ENCODE data around the gene ETV5.

The ETV5 gene

GRCh38 chr3:186046838-186047237 lies 62.1 kb downstream of the ETV5 start:
- ChIA-PET CTCF (interaction anchor here (1.2 kb wide), 1 partner anchor 11 kb away, joined by 3 read pairs; no protein-coding TSS in a partner anchor), POLR2A (interaction anchor here (0.5 kb wide), 1 partner anchor 182 kb away, joined by 3 read pairs; no protein-coding TSS in a partner anchor)
- Histone ChIP-seq H3K36me3 (ENCODE audit: control insufficient read depth in 4 of 4, insufficient read depth in 4 of 4, low read length in 3 of 4) (peaks cover 0 to 16% (median 2%) of the 10 kb centered on the region in 4 experiments), H3K4me1 (ENCODE audit: control extremely low read depth in 1 of 4, control insufficient read depth in 4 of 4, insufficient read depth in 4 of 4, low read length in 3 of 4) (no peaks in the 10 kb centered on the region), H3K27me3 (replicated peaks in 2 of 5; ENCODE audit: control insufficient read depth in 4 of 5, insufficient read depth in 5 of 5, low read length in 4 of 5) (no peaks in the 10 kb centered on the region), H3K27ac (ENCODE audit: insufficient read depth in 1 of 2, low read depth in 1 of 2, low read length in 2 of 2, poor library complexity in 1 of 2, severe bottlenecking in 2 of 2) (no peak overlapping the region), H3K9me3 (ENCODE audit: control extremely low read depth in 1 of 5, control insufficient read depth in 4 of 5, insufficient read depth in 2 of 5, low read depth in 1 of 5, low read length in 4 of 5) (no peaks in the 10 kb centered on the region), H3K4me3 (ENCODE audit: control insufficient read depth in 1 of 7, extremely low read depth in 1 of 7, insufficient read depth in 4 of 7, low read depth in 2 of 7, low read length in 6 of 7) (no peak overlapping the region)
- DNase-seq, result no peak
- WGBS (ENCODE audit: insufficient coverage), result 100% methylated on average over 4 of the region's 5 CpGs

GRCh38 chr3:186044968-186045367 lies 63.9 kb downstream of the ETV5 start:
- Histone ChIP-seq H3K4me3 (ENCODE audit: control insufficient read depth in 1 of 7, extremely low read depth in 1 of 7, insufficient read depth in 4 of 7, low read depth in 2 of 7, low read length in 6 of 7) (no peak overlapping the region), H3K27ac (ENCODE audit: insufficient read depth in 1 of 2, low read depth in 1 of 2, low read length in 2 of 2, poor library complexity in 1 of 2, severe bottlenecking in 2 of 2) (no peak overlapping the region), H3K27me3 (replicated peaks in 2 of 5; ENCODE audit: control insufficient read depth in 4 of 5, insufficient read depth in 5 of 5, low read length in 4 of 5) (no peaks in the 10 kb centered on the region), H3K4me1 (ENCODE audit: control extremely low read depth in 1 of 4, control insufficient read depth in 4 of 4, insufficient read depth in 4 of 4, low read length in 3 of 4) (no peaks in the 10 kb centered on the region), H3K36me3 (ENCODE audit: control insufficient read depth in 4 of 4, insufficient read depth in 4 of 4, low read length in 3 of 4) (peaks cover 0 to 9% (median 0%) of the 10 kb centered on the region in 4 experiments), H3K9me3 (ENCODE audit: control extremely low read depth in 1 of 5, control insufficient read depth in 4 of 5, insufficient read depth in 2 of 5, low read depth in 1 of 5, low read length in 4 of 5) (no peaks in the 10 kb centered on the region)
- ChIA-PET POLR2A (interaction anchor here (0.5 to 0.7 kb wide), 2 partner anchors 8 to 59 kb away, joined by 3 read pairs; no protein-coding TSS in a partner anchor), CTCF (no interaction called here)
- 86% methylated on average over 12 of the region's 12 CpGs for WGBS (ENCODE audit: insufficient coverage)
- no peak for DNase-seq

GRCh38 chr3:186044427-186044826 lies 64.5 kb downstream of the ETV5 start:
- ChIA-PET POLR2A (no interaction called here), CTCF (no interaction called here)
- no peaks in the 10 kb centered on the region for H3K4me1 ChIP-seq (ENCODE audit: control extremely low read depth in 1 of 4, control insufficient read depth in 4 of 4, insufficient read depth in 4 of 4, low read length in 3 of 4)

GRCh38 chr3:186042521-186043202 lies 66.2 kb downstream of the ETV5 start:
- DNase-seq, result no peak
- Histone ChIP-seq H3K4me3 (ENCODE audit: control insufficient read depth in 1 of 7, extremely low read depth in 1 of 7, insufficient read depth in 4 of 7, low read depth in 2 of 7, low read length in 6 of 7) (no peak overlapping the region), H3K27ac (ENCODE audit: insufficient read depth in 1 of 2, low read depth in 1 of 2, low read length in 2 of 2, poor library complexity in 1 of 2, severe bottlenecking in 2 of 2) (no peak overlapping the region), H3K4me1 (ENCODE audit: control extremely low read depth in 1 of 4, control insufficient read depth in 4 of 4, insufficient read depth in 4 of 4, low read length in 3 of 4) (no peaks in the 10 kb centered on the region), H3K9me3 (ENCODE audit: control extremely low read depth in 1 of 5, control insufficient read depth in 4 of 5, insufficient read depth in 2 of 5, low read depth in 1 of 5, low read length in 4 of 5) (peaks cover 0 to 6% (median 0%) of the 10 kb centered on the region in 5 experiments), H3K27me3 (replicated peaks in 2 of 5; ENCODE audit: control insufficient read depth in 4 of 5, insufficient read depth in 5 of 5, low read length in 4 of 5) (no peaks in the 10 kb centered on the region), H3K36me3 (ENCODE audit: control insufficient read depth in 4 of 4, insufficient read depth in 4 of 4, low read length in 3 of 4) (peaks cover 0 to 2% (median 0%) of the 10 kb centered on the region in 4 experiments)
- 94% methylated on average over 7 of the region's 7 CpGs for WGBS (ENCODE audit: insufficient coverage)
- ChIA-PET POLR2A (no interaction called here), CTCF (no interaction called here)

More at GRCh38 chr3:186044427-186044826, 64.5 kb downstream of the ETV5 start:
- no peak for DNase-seq
- WGBS (ENCODE audit: insufficient coverage), result no CpG with 5 or more reads among the region's 3 CpGs
- Histone ChIP-seq H3K36me3 (ENCODE audit: control insufficient read depth in 4 of 4, insufficient read depth in 4 of 4, low read length in 3 of 4) (peaks cover 0 to 9% (median 0%) of the 10 kb centered on the region in 4 experiments), H3K27ac (ENCODE audit: insufficient read depth in 1 of 2, low read depth in 1 of 2, low read length in 2 of 2, poor library complexity in 1 of 2, severe bottlenecking in 2 of 2) (no peak overlapping the region), H3K27me3 (replicated peaks in 2 of 5; ENCODE audit: control insufficient read depth in 4 of 5, insufficient read depth in 5 of 5, low read length in 4 of 5) (no peaks in the 10 kb centered on the region), H3K4me3 (ENCODE audit: control insufficient read depth in 1 of 7, extremely low read depth in 1 of 7, insufficient read depth in 4 of 7, low read depth in 2 of 7, low read length in 6 of 7) (no peak overlapping the region), H3K9me3 (ENCODE audit: control extremely low read depth in 1 of 5, control insufficient read depth in 4 of 5, insufficient read depth in 2 of 5, low read depth in 1 of 5, low read length in 4 of 5) (no peaks in the 10 kb centered on the region)

GRCh38 chr3:186042036-186042435 lies 66.9 kb downstream of the ETV5 start:
- 97% methylated on average over 3 of the region's 3 CpGs for WGBS (ENCODE audit: insufficient coverage)
- ChIA-PET CTCF (no interaction called here), POLR2A (no interaction called here)
- Histone ChIP-seq H3K36me3 (ENCODE audit: control insufficient read depth in 4 of 4, insufficient read depth in 4 of 4, low read length in 3 of 4) (no peaks in the 10 kb centered on the region), H3K27ac (ENCODE audit: insufficient read depth in 1 of 2, low read depth in 1 of 2, low read length in 2 of 2, poor library complexity in 1 of 2, severe bottlenecking in 2 of 2) (no peak overlapping the region), H3K4me1 (ENCODE audit: control extremely low read depth in 1 of 4, control insufficient read depth in 4 of 4, insufficient read depth in 4 of 4, low read length in 3 of 4) (no peaks in the 10 kb centered on the region), H3K27me3 (replicated peaks in 2 of 5; ENCODE audit: control insufficient read depth in 4 of 5, insufficient read depth in 5 of 5, low read length in 4 of 5) (no peaks in the 10 kb centered on the region), H3K9me3 (ENCODE audit: control extremely low read depth in 1 of 5, control insufficient read depth in 4 of 5, insufficient read depth in 2 of 5, low read depth in 1 of 5, low read length in 4 of 5) (peaks cover 0 to 6% (median 0%) of the 10 kb centered on the region in 5 experiments), H3K4me3 (ENCODE audit: control insufficient read depth in 1 of 7, extremely low read depth in 1 of 7, insufficient read depth in 4 of 7, low read depth in 2 of 7, low read length in 6 of 7) (no peak overlapping the region)
- no peak for DNase-seq

GRCh38 chr3:186038360-186038759 lies 70.5 kb downstream of the ETV5 start:
- Histone ChIP-seq H3K4me1 (ENCODE audit: control extremely low read depth in 1 of 4, control insufficient read depth in 4 of 4, insufficient read depth in 4 of 4, low read length in 3 of 4) (no peaks in the 10 kb centered on the region), H3K9me3 (ENCODE audit: control extremely low read depth in 1 of 5, control insufficient read depth in 4 of 5, insufficient read depth in 2 of 5, low read depth in 1 of 5, low read length in 4 of 5) (peaks cover 0 to 6% (median 0%) of the 10 kb centered on the region in 5 experiments), H3K36me3 (ENCODE audit: control insufficient read depth in 4 of 4, insufficient read depth in 4 of 4, low read length in 3 of 4) (no peaks in the 10 kb centered on the region), H3K27me3 (replicated peaks in 2 of 5; ENCODE audit: control insufficient read depth in 4 of 5, insufficient read depth in 5 of 5, low read length in 4 of 5) (no peaks in the 10 kb centered on the region), H3K4me3 (ENCODE audit: control insufficient read depth in 1 of 7, extremely low read depth in 1 of 7, insufficient read depth in 4 of 7, low read depth in 2 of 7, low read length in 6 of 7) (no peak overlapping the region), H3K27ac (ENCODE audit: insufficient read depth in 1 of 2, low read depth in 1 of 2, low read length in 2 of 2, poor library complexity in 1 of 2, severe bottlenecking in 2 of 2) (no peak overlapping the region)
- ChIA-PET CTCF (interaction anchor here (0.9 to 1.1 kb wide), 2 partner anchors 8 to 50 kb away, joined by 3 read pairs; no protein-coding TSS in a partner anchor), POLR2A (interaction anchor here (0.6 kb wide), 1 partner anchor 19 kb away, joined by 3 read pairs; no protein-coding TSS in a partner anchor)
- WGBS (ENCODE audit: insufficient coverage), result 88% methylated on average over 1 of the region's 4 CpGs
- no peak for DNase-seq

- H3K27me3 ChIP-seq (replicated peaks in 2 of 5; ENCODE audit: control insufficient read depth in 4 of 5, insufficient read depth in 5 of 5, low read length in 4 of 5), result no peaks in the 10 kb centered on the region
- H3K27ac ChIP-seq (ENCODE audit: insufficient read depth in 1 of 2, low read depth in 1 of 2, low read length in 2 of 2, poor library complexity in 1 of 2, severe bottlenecking in 2 of 2), result no peak overlapping the region
- CTCF ChIA-PET, result no interaction called here
- peaks cover 0 to 6% (median 0%) of the 10 kb centered on the region in 5 experiments for H3K9me3 ChIP-seq (ENCODE audit: control extremely low read depth in 1 of 5, control insufficient read depth in 4 of 5, insufficient read depth in 2 of 5, low read depth in 1 of 5, low read length in 4 of 5)
- DNase-seq, result no peak
- no peak overlapping the region for H3K4me3 ChIP-seq (ENCODE audit: control insufficient read depth in 1 of 7, extremely low read depth in 1 of 7, insufficient read depth in 4 of 7, low read depth in 2 of 7, low read length in 6 of 7)
- no peaks in the 10 kb centered on the region for H3K4me1 ChIP-seq (ENCODE audit: control extremely low read depth in 1 of 4, control insufficient read depth in 4 of 4, insufficient read depth in 4 of 4, low read length in 3 of 4)
- H3K36me3 ChIP-seq (ENCODE audit: control insufficient read depth in 4 of 4, insufficient read depth in 4 of 4, low read length in 3 of 4), result no peaks in the 10 kb centered on the region
- 100% methylated on average over 2 of the region's 4 CpGs for WGBS (ENCODE audit: insufficient coverage)
- POLR2A ChIA-PET, result no interaction called here
These were observed 73.6 kb downstream of the ETV5 start for GRCh38 chr3:186035277-186035676.
